ENCODE results near the gene NR6A1. TPM values are rescaled to one million over a fixed set of nuclear protein-coding genes. Genes with fewer than 3 reads are reported as not detected.

NR6A1 gene
- total and polyA plus RNA-seq, 2 of the 13 experiments (the other 11 are each of a cell fraction or from before 2014, with no cell fraction given): 28.1 to 31.5 TPM

- peak; percentile 51 for TF ChIP-seq CTCF (CRISPR knock-in tag; IDR thresholded peaks at IDR 0.05)
- peak; percentile 10; the same call in 1 of the 2 replicates for TF ChIP-seq ZNF777 (CRISPR knock-in tag; IDR thresholded peaks at IDR 0.05)
- TF ChIP-seq CCDC6 (CRISPR knock-in tag; IDR thresholded peaks at IDR 0.05): peak; percentile 57; the same call in 1 of the 2 replicates
- 0 out of 2 replicates have a peak, but pooled peaks have one; percentile 37 for TF ChIP-seq MEIS2 (CRISPR knock-in tag; IDR thresholded peaks at IDR 0.05)
- no peak; the same call in 1 of the 2 replicates for TF ChIP-seq ZNF558 (CRISPR knock-in tag; IDR thresholded peaks at IDR 0.05; ENCODE audit: borderline replicate concordance)
- no peak for TF ChIP-seq ATF5 (CRISPR knock-in tag; IDR thresholded peaks at IDR 0.05; ENCODE audit: low read depth)
- no peak for TF ChIP-seq TOPORS (CRISPR knock-in tag; IDR thresholded peaks at IDR 0.05)
- TF ChIP-seq ZNF564 (CRISPR knock-in tag; IDR thresholded peaks at IDR 0.05): no peak; the same call in 1 of the 2 replicates
- no peak for TF ChIP-seq MAFK (conservative IDR thresholded peaks at IDR 0.05 in 1 of 2, IDR thresholded peaks at IDR 0.05 in 1 of 2; ENCODE audit: low read length in 2 of 2)
- no peak for TF ChIP-seq ZBED4 (CRISPR knock-in tag; IDR thresholded peaks at IDR 0.05; ENCODE audit: borderline replicate concordance)
- no peak for TF ChIP-seq IRX3 (CRISPR knock-in tag; IDR thresholded peaks at IDR 0.05; ENCODE audit: borderline replicate concordance, low read depth)
- TF ChIP-seq NR2F2 (IDR thresholded peaks at IDR 0.05; ENCODE audit: borderline replicate concordance, low read depth): no peak
- no peak for TF ChIP-seq ZSCAN31 (CRISPR knock-in tag; IDR thresholded peaks at IDR 0.05; ENCODE audit: low read depth)
- peak; percentile 78; the same call in 1 of the 2 replicates for TF ChIP-seq PRDM10 (CRISPR knock-in tag; IDR thresholded peaks at IDR 0.05; ENCODE audit: low read depth)
- no peak for TF ChIP-seq ZBTB44 (CRISPR knock-in tag; IDR thresholded peaks at IDR 0.05)
Observed at GRCh38 chr9:124511891-124512805, 259.0 kb downstream of the NR6A1 start (continued).
